Calu3 (cell line): ENCODE measurements around the gene SMG7. TPM values are rescaled to one million over a fixed set of nuclear protein-coding genes. Genes with fewer than 3 reads are reported as not detected.

Experiments used
- BruUV-seq: library from RNA; stranded (reverse); fragments of 400-500 nt; replicated peaks from 2 replicates; lab custom pipeline; 2021; lab: Mats Ljungman, UMichigan
- CTCF ChIA-PET: fragments of 300-600 bp; sonication (Branson Sonifier 250); formaldehyde crosslinking; loops from one replicate; lab custom pipeline; 2022; ENCODE audit warnings: antibody characterized with exemption; lab: Charles Lee
- DNase-seq: peaks from one replicate; pipeline ENCODE4 v3.0.0; 2022
- H3K27ac Mint-ChIP-seq: one replicate; pipeline ENCODE4 v1.8.0; 2022; ENCODE audit warnings: mixed read lengths; ENCODE audit not compliant: unreplicated experiment
- H3K27me3 Mint-ChIP-seq: one replicate; pipeline ENCODE4 v1.8.0; 2022; ENCODE audit warnings: mixed read lengths; ENCODE audit not compliant: unreplicated experiment
- H3K36me3 Mint-ChIP-seq: one replicate; pipeline ENCODE4 v1.8.0; 2022; ENCODE audit warnings: mild to moderate bottlenecking, moderate library complexity, mixed read lengths; ENCODE audit not compliant: insufficient read depth, unreplicated experiment
- H3K4me1 Mint-ChIP-seq: one replicate; pipeline ENCODE4 v1.8.0; 2022; ENCODE audit warnings: mild to moderate bottlenecking, low read depth, mixed read lengths; ENCODE audit not compliant: unreplicated experiment
- H3K4me3 Mint-ChIP-seq: one replicate; pipeline ENCODE4 v1.8.0; 2022; ENCODE audit warnings: mild to moderate bottlenecking, low read depth, moderate library complexity, mixed read lengths; ENCODE audit not compliant: unreplicated experiment
- H3K9me3 Mint-ChIP-seq: one replicate; pipeline ENCODE4 v1.8.0; 2022; ENCODE audit warnings: low read depth, mixed read lengths; ENCODE audit not compliant: unreplicated experiment
- intact Hi-C: fragments of 100-400 bp; cut with micrococcal nuclease; formaldehyde crosslinking; loops from one replicate; pipeline ENCODE4 v1.10.0; 2022; ENCODE audit not compliant: unreplicated experiment
- total RNA-seq: library from RNA; stranded (reverse); gene quantifications from 2 replicates; pipeline ENCODE4 v1.2.3, GENCODE V29; 2022
- TF ChIP-seq, protein P1 (sequence below): fragments of 200-600 bp; IDR thresholded peaks from one replicate; pipeline ENCODE4 v1.8.0; 2022; ENCODE audit warnings: antibody characterized with exemption; ENCODE audit not compliant: unreplicated experiment

The SMG7 gene
- total RNA-seq, 1 experiment from 2014 or later: 96.3 TPM

DNA sequence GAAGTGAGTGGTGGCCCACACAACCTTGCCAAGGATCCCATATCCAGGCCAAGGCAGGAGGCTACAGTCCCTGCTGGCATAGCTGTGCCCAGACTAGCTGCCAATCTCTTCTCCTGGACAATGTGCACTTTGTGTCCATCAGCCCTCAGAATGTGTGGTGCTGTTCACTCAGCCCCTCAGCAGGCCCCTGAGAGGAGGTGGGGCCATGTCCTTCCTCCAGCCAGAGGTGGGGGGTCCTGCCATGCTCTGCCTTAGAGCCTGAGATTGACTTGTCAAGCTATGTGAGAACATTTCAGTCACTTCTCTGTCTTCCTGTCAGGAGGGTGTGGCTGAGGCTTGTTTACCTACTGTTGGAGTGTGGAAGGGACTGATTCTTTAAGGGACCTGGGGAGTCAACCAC is 116.5 kb downstream of the SMG7 start:
- intact Hi-C loops: no loop called here
- Mint-ChIP-seq H3K27me3 (no peaks in the 10 kb centered on the region), H3K36me3 (no peaks in the 10 kb centered on the region), H3K9me3 (no peaks in the 10 kb centered on the region), H3K4me1 (peaks cover 32% of the 10 kb centered on the region), H3K27ac (no peak overlapping the region), H3K4me3 (no peak overlapping the region)
- no TSS peak for BruUV-seq
- DNase-seq: peak; percentile 30
- CTCF ChIA-PET: interaction anchor here (0.6 to 1.8 kb wide), 5 partner anchors 11 to 307 kb away, joined by 3 to 14 read pairs (median 4); no protein-coding TSS in a partner anchor
- TF ChIP-seq, protein P1, sequence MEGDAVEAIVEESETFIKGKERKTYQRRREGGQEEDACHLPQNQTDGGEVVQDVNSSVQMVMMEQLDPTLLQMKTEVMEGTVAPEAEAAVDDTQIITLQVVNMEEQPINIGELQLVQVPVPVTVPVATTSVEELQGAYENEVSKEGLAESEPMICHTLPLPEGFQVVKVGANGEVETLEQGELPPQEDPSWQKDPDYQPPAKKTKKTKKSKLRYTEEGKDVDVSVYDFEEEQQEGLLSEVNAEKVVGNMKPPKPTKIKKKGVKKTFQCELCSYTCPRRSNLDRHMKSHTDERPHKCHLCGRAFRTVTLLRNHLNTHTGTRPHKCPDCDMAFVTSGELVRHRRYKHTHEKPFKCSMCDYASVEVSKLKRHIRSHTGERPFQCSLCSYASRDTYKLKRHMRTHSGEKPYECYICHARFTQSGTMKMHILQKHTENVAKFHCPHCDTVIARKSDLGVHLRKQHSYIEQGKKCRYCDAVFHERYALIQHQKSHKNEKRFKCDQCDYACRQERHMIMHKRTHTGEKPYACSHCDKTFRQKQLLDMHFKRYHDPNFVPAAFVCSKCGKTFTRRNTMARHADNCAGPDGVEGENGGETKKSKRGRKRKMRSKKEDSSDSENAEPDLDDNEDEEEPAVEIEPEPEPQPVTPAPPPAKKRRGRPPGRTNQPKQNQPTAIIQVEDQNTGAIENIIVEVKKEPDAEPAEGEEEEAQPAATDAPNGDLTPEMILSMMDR: no peak

DNA sequence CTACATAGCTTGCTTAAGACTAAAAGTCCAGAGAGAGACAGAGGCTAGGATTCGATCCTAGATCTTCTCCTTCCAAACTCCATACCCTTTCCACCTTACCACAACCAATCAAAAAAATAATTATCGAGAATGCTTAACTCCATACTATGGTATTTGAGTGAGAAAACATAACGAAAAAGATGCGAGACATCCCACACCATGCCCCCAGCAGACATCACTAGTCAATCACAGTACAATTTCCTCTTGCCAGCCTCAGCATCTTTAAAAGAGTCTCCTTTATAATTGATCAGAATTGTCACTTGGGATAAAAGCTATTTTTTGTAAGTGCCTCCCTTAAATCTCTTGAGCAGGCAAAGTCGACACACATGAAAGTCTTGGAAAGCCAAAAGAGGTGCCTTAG is 117.1 kb downstream of the SMG7 start:
- Mint-ChIP-seq H3K4me1 (peaks cover 32% of the 10 kb centered on the region), H3K4me3 (no peak overlapping the region), H3K9me3 (no peaks in the 10 kb centered on the region), H3K27ac (no peak overlapping the region), H3K36me3 (no peaks in the 10 kb centered on the region), H3K27me3 (no peaks in the 10 kb centered on the region)
- intact Hi-C loops: no loop called here
- no peak for DNase-seq
- TF ChIP-seq, protein P1: no peak
- BruUV-seq: no TSS peak
- CTCF ChIA-PET: interaction anchor here (1.2 to 1.8 kb wide), 3 partner anchors 10 to 308 kb away, joined by 3 to 14 read pairs (median 5); no protein-coding TSS in a partner anchor

DNA sequence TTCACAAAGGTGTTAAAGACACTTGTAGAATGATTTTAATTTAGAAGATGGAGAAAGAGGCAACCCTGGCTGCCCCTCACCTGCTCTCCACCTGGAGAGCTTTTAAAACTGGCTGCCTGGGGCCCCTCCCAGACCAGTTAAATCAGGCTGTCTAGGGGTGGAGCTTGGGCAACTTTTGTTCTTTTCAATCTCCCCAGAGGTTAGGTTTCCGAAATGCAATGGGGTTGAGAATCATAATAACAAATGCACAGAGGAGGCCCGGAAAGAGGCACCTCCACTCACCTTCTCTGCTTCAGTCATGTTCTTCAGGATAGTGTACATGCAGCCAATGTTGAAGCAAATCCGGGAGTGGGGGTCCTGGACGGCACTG is 117.6 kb downstream of the SMG7 start:
- Mint-ChIP-seq H3K27me3 (no peaks in the 10 kb centered on the region), H3K27ac (no peak overlapping the region), H3K4me3 (no peak overlapping the region), H3K36me3 (no peaks in the 10 kb centered on the region), H3K9me3 (no peaks in the 10 kb centered on the region), H3K4me1 (peaks cover 32% of the 10 kb centered on the region)
- BruUV-seq: TSS peak; percentile 53
- TF ChIP-seq, protein P1: no peak
- DNase-seq: no peak
- intact Hi-C loops: no loop called here
- CTCF ChIA-PET: interaction anchor here (0.6 to 1.8 kb wide), 4 partner anchors 10 to 740 kb away, joined by 3 to 14 read pairs (median 4); no protein-coding TSS in a partner anchor

DNA sequence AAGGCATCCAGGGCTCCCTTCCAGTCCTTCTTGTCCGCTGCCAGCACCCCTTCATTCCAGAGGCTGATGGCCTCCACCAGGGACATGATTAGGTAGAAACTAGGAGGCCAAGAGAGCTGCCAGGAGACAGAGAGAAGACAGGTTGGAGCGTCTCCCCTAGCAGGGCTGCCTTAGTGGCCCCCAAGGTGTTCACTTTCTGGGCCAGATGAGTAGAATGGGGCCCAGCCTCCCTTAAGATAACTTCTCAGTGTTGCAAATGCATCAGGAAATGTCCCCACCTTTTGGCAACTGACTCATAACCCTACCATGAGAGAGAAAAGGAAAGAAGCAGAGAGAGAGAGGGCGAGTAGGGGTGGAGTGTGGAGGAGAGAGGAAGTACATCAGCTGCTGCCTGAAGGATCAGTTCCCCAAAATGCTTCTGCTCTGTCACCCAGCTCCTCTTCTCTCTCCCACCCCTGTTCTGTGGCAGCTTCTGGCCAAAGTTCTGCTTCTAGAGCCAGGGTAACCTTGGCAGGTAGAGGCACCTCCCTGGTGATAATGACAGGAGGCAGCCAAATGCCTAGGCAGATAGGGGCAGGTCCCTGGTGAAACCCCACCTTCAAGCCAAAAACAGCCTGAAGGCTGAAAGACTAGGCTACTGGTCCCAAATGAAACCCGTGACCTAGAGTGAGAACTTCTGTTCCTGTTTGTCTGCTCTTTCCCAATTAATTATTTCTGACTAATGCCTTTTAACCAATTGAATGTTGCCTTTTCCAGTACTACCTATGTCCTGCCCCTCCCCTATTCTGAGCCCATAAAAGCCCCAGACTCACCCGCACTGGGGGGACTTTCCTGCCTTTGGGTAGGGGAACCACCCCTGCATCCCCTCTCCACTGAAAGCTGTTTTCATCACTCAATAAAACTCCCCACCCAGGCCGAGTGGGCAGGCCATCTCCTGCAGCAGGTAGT is 118.2 kb downstream of the SMG7 start, which contains the start of gene NCF2:
TSS of gene NCF2 (minus strand) at position 216 of the 948 bp plus-strand sequence. CDS start at position 86, 130 bp downstream.
- Mint-ChIP-seq H3K27ac (no peak within 1 kb of the TSS), H3K9me3 (no peaks in the 10 kb centered on the region), H3K27me3 (no peaks in the 10 kb centered on the region), H3K4me1 (peaks cover 32% of the 10 kb centered on the region), H3K36me3 (no peaks in the 10 kb centered on the region), H3K4me3 (no peak within 1 kb of the TSS)
- DNase-seq: peak; percentile 17
- CTCF ChIA-PET: interaction anchor here (0.6 to 1.7 kb wide), 3 partner anchors 12 to 740 kb away, joined by 3 to 5 read pairs (median 3); no protein-coding TSS in a partner anchor
- BruUV-seq: no TSS peak
- TF ChIP-seq, protein P1: no peak
- intact Hi-C loops: no loop called here
